HG03103 (cell line): ENCODE measurements around the gene PRSS53.
"Not testable (repeated sequence)": the region's sequence is repeated elsewhere in the genome, so short reads cannot be mapped to it uniquely, and the experiment has no call there.

Experiments used
- ATAC-seq: cut with Tn5 transposase; IDR thresholded peaks from one replicate; pipeline ENCODE4 v1.9.1; 2021; ENCODE audit warnings: low read depth; ENCODE audit not compliant: unreplicated experiment

The PRSS53 gene

GRCh38 chr16:31088459-31089183 lies at the start of gene PRSS53:
Gene PRSS53 (minus strand): TSS chr16:31088943. CDS start chr16:31088809, 134 bp downstream.
- ATAC-seq = no peak

- not testable (repeated sequence) for ATAC-seq
Observed at GRCh38 chr16:31136822-31137499, 48.2 kb upstream of the PRSS53 start.

DNA sequence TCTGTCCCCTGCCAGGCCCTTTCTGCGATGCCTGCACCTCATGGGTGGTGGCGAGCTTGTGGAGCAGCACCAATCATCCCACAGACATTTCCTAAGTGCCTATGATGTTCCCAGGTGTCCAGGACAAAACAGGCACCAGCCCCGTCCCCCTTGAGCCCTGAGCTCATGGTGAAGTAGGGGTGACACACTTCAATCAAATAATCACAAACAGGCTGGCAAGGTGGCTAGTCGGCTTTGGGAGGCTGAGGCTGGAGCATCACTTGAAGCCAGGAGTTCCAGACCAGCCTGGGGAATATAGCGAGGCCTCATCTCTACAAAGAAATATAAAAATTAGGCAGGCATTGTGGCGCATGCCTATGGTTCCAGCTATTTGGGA lies 47.5 kb upstream of the PRSS53 start:
- ATAC-seq = no peak

GRCh38 chr16:31135535-31136286 lies 47.0 kb upstream of the PRSS53 start, which contains the start of gene PRSS8:
Gene PRSS8 (minus strand): TSS chr16:31135727. CDS start chr16:31135498, 229 bp downstream.
- ATAC-seq = no peak

GRCh38 chr16:31134625-31135534 lies 46.1 kb upstream of the PRSS53 start:
- no peak for ATAC-seq

DNA sequence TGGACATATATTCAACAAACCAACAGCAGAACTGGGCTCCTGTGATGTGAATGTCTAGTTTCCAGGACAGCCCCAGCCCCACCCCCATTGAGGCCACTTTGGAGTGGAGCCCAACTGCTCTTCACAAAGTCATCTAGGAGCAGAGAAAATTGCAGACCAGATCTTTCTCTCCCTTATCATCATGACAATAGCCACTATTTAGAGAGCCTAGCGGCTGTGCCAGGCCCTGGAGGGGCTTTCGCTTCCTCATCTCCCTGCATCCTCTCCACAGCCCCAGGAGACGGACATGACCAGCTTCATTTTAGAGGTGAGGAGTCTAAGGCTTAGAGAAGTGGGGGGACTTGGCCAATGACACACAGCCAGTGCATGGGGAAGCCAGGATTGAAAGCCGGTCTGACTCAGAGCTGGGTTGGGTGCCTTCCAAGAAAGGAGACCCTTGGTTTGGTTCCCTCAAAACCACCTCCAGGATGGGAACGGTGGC lies 45.4 kb upstream of the PRSS53 start:
- no peak for ATAC-seq

DNA sequence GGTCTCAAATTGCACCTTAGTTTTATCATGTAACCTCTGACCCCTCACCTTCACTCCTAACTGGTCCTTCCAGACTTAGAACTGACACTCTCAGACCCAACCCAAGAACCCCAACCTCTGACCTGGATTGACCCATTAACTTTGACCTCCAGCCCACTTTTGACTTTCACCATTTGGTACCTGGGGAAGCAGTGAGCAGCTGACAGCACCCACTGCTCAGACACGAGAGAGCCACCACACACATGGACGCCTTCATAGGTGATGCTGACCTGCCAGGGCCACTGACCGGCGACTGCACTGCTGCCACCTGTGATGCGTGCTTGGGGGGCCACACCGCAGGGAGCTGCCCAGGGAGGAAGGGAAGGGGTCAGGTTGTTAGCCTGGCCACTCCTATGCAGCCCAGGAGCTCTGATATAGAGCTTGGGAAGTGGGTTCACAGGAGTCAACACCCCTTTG lies 44.3 kb upstream of the PRSS53 start:
- ATAC-seq = no peak

DNA sequence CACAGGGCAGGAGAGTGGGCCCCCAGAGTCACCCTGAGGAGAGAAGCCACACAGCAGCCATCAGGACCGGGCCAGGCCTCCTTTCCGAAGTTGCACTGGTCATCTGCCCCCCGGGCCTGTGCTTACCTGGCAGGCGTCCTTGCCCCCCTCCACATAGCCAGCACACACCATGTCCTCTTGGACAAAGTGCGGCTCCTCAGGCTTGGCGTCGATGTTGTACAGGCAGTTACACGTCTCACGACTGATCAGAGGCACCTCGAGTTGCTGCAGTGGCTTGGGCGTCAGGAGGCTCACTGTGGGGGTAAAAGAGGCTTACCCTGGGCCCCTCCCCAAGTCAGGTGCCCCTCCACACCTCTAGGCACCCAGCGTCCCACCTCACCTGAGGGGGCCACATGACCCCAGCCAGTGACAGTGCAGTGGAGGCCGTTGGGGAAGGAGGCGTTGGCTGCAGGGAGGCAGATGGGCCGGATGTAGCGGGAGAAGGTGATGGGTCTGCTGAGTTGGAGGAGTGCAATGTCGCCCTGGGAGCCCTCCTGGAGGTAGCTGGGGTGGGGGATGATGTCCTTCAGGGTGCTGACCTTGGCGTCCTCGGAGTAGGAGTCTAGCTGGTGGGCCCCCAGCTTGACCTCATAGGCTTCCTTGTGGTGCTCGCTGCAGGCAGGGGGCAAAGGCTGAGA lies 43.7 kb upstream of the PRSS53 start:
- no peak for ATAC-seq

- ATAC-seq = no peak
Observed at GRCh38 chr16:31131841-31132271, 43.1 kb upstream of the PRSS53 start.

DNA sequence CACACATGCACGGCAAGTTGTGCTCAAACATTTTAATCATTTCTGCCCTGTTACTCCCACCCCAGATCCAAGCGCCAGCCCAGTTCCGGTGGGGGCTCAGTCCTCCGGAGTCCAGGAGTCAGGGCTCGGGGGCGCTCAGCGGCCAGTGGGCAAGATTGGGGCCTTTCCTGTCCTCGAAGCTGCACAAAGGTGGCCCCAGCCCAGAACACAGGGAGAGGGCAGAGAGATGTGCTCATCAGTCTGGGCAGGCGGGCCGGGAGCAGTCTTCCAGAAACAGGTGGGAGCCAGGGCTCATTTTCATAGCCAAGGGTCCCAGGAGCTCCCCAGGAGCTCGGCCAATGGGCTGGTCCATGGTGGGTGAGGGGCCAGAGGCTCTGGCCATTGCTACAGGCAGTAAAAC lies 42.7 kb upstream of the PRSS53 start:
- no peak for ATAC-seq

- no peak for ATAC-seq
Observed at GRCh38 chr16:31130899-31131298, 42.2 kb upstream of the PRSS53 start.

GRCh38 chr16:31130336-31130891 lies 41.7 kb upstream of the PRSS53 start:
- ATAC-seq = no peak

DNA sequence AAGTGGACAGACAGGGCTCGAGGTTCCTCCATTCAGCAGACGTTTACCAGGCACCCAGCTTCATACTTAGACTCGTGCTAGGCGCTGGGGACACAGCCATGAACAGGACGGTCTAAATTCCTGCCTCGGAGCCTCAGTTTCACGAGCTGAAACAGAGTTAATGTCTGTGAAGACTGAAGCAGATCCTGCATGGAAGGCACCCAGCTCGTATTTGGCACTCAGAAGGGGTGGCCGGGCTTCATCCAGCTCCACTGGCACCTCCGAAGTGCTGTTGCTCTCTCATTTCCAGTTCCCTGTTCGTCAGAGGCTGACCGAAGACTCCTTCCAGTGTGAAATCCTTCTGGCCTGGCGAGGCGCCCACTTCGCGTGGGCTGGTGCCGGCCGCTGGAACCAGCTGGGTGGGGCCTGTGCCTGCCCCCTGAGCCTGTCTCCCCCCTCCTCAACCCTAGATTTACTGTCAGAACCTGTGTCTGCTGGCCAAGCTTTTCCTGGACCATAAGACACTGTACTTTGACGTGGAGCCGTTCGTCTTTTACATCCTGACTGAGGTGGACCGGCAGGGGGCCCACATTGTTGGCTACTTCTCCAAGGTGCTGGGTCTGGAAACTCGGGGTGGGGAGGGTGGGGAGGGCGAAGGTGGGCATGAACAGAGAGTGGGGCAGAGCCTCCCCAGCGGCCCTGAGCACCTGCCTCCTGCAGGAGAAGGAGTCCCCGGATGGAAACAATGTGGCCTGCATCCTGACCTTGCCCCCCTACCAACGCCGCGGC lies 41.0 kb upstream of the PRSS53 start:
- no peak for ATAC-seq

DNA sequence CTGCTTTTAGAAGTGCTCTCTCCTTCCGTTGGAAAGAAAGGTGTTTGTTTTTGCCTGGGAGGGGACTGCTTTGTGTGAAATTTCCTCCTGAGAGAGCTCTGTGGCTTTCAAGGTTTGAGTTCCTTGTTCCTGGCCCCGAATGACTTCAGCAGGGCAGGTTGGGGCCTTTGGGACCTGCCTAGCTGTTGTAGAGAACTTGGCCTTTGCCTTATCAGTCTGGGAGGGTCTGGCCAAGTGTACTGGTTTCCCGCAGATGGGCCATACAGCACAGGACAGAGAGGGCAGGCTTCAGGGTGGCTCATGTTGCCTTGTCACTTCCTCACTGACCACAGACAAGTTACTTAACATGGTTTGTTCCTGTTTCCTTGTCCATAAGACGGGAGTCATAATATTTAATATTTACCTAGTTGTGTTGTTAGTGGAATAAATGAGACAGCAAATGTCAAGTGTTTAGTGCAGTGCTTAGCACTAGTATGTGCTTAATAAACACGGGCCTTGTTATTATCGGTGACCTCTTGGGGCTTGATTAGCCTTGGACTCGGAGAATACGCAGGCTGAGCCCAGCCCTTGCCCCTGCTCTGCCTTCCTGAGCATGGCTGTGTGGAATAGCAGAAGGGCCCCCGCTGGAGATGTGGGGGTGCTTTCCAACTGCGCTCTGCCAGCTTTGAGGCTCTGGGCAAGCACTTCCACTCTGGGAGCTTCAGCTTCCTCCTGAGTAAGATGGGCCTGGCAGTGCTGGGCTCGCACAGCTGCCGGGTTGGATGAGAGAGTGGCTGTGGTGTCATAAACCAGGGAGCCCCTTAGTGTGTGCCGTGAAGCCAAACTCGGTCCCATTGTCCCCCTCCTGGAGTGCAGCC lies 40.2 kb upstream of the PRSS53 start:
- no peak for ATAC-seq

GRCh38 chr16:31127182-31127581 lies 38.4 kb upstream of the PRSS53 start:
- no peak for ATAC-seq

- no peak for ATAC-seq
Observed at GRCh38 chr16:31125844-31126243, 37.1 kb upstream of the PRSS53 start.

DNA sequence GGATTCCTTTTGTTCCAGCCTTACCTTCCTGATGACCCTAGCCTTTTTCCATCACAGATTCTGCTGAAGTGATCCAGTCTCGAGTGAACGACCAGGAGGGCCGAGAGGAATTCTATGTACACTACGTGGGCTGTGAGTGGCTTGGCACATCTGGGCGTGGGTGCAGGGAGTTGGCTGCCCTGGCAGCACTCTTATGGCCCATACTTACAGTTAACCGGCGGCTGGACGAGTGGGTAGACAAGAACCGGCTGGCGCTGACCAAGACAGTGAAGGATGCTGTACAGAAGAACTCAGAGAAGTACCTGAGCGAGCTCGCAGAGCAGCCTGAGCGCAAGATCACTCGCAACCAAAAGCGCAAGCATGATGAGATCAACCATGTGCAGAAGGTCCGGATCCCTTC lies 31.4 kb upstream of the PRSS53 start:
- ATAC-seq = no peak
